ENCODE measurements around the gene LRRK1. TPM values are rescaled to one million over a fixed set of nuclear protein-coding genes. Genes with fewer than 3 reads are reported as not detected.
A peak's percentile ranks its signal among the peaks of the same experiment; 100 is the strongest.

The LRRK1 gene
- total and polyA plus RNA-seq, 2 donors (not counting 1 experiment from before 2014, with no cell fraction given), result 19.8 to 53.0 TPM

DNA sequence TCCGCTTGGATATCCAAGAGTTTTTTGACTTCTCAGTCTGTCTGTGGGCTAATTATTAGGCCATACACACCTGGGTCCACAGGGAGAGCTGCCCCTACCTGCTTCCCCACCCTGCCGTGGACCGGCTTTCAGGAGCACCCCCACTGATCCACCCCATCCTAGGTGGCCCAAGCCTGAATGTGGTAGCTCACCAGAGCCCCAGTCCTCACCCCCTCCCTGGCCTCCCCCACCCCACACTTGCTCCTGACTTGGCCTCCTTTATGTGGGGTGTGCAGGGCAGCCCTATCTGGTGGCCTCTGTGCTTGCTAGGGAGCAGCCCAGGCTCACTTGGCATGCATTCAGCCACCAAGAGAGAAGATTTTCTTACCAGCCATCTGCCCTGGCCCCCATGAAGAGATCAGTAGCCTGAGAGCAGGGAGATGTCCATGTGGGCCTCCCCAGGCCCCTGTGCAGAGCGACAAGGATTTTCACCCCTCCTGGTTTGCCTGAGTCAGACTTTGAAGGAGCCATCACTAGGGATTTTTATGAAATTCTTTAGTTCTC, 11.2 kb downstream of the LRRK1 start:
- Histone ChIP-seq H3K4me3 (ENCODE audit: control extremely low read depth in 1 of 5, extremely low read depth in 1 of 5, insufficient read depth in 1 of 5, low read depth in 2 of 5, low read length in 4 of 5) (no peak overlapping the region), H3K4me1 (ENCODE audit: control insufficient read depth in 2 of 2, insufficient read depth in 2 of 2, low read length in 2 of 2) (peaks cover 64 to 80% of the 10 kb centered on the region in 2 donors), H3K79me2 (ENCODE audit: control insufficient read depth, insufficient read depth, low read length) (peaks cover 29% of the 10 kb centered on the region), H3K27ac (ENCODE audit: low read length in 2 of 2) (no peak overlapping the region), H3K27me3 (replicated peaks in 1 of 4; ENCODE audit: control extremely low read depth in 1 of 4, control insufficient read depth in 3 of 4, insufficient read depth in 4 of 4, low read length in 3 of 4) (no peaks in the 10 kb centered on the region), H3K36me3 (replicated peaks in 1 of 2; ENCODE audit: control extremely low read depth in 1 of 2, control insufficient read depth in 1 of 2, extremely low read depth in 1 of 2, insufficient read depth in 2 of 2, low read length in 1 of 2) (peaks cover 0 to 19% of the 10 kb centered on the region in 2 experiments), H3K4me2 (replicated peaks; ENCODE audit: low read depth, low read length, poor library complexity, severe bottlenecking) (no peak overlapping the region), H2AFZ (ENCODE audit: insufficient read depth, low read depth, low read length, poor library complexity, severe bottlenecking) (no peak overlapping the region), H4K20me1 (ENCODE audit: control insufficient read depth, insufficient read depth, low read length, poor library complexity, severe bottlenecking) (peaks cover 19% of the 10 kb centered on the region), H3K9ac (ENCODE audit: low read length) (no peak overlapping the region), H3K9me3 (ENCODE audit: control extremely low read depth in 1 of 3, control insufficient read depth in 2 of 3, insufficient read depth in 1 of 3, low read length in 2 of 3) (no peaks in the 10 kb centered on the region)
- ChIA-PET POLR2A (interaction anchor here (0.9 kb wide), 1 partner anchor 11 kb away, joined by 3 read pairs; no protein-coding TSS in a partner anchor), CTCF (interaction anchor here (0.8 to 6.5 kb wide), 6 partner anchors 9 to 78 kb away, joined by 3 to 72 read pairs (median 4); no protein-coding TSS in a partner anchor)
- DNase-seq (no peak), ATAC-seq (ENCODE audit: low read depth) (no peak)
- TF ChIP-seq EZH2 (IDR thresholded peaks at IDR 0.05; ENCODE audit: borderline replicate concordance, insufficient read depth, low read depth, low read length, poor library complexity, severe bottlenecking), result no peak
- TF ChIP-seq, protein P1, sequence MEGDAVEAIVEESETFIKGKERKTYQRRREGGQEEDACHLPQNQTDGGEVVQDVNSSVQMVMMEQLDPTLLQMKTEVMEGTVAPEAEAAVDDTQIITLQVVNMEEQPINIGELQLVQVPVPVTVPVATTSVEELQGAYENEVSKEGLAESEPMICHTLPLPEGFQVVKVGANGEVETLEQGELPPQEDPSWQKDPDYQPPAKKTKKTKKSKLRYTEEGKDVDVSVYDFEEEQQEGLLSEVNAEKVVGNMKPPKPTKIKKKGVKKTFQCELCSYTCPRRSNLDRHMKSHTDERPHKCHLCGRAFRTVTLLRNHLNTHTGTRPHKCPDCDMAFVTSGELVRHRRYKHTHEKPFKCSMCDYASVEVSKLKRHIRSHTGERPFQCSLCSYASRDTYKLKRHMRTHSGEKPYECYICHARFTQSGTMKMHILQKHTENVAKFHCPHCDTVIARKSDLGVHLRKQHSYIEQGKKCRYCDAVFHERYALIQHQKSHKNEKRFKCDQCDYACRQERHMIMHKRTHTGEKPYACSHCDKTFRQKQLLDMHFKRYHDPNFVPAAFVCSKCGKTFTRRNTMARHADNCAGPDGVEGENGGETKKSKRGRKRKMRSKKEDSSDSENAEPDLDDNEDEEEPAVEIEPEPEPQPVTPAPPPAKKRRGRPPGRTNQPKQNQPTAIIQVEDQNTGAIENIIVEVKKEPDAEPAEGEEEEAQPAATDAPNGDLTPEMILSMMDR (IDR thresholded peaks at IDR 0.05), result no peak
- no peaks in the 10 kb centered on the region for H3K27me3 Mint-ChIP-seq
- intact Hi-C loops (cut with micrococcal nuclease), result no loop called here
- peaks cover 81% of the 10 kb centered on the region for H3K4me1 Mint-ChIP-seq
- WGBS (ENCODE audit: insufficient coverage), result 80% methylated on average over 3 of the region's 4 CpGs
- no peak overlapping the region for H3K27ac Mint-ChIP-seq
- no peaks in the 10 kb centered on the region for H3K9me3 Mint-ChIP-seq (ENCODE audit: insufficient read depth)
- H3K4me3 Mint-ChIP-seq, result no peak overlapping the region

DNA sequence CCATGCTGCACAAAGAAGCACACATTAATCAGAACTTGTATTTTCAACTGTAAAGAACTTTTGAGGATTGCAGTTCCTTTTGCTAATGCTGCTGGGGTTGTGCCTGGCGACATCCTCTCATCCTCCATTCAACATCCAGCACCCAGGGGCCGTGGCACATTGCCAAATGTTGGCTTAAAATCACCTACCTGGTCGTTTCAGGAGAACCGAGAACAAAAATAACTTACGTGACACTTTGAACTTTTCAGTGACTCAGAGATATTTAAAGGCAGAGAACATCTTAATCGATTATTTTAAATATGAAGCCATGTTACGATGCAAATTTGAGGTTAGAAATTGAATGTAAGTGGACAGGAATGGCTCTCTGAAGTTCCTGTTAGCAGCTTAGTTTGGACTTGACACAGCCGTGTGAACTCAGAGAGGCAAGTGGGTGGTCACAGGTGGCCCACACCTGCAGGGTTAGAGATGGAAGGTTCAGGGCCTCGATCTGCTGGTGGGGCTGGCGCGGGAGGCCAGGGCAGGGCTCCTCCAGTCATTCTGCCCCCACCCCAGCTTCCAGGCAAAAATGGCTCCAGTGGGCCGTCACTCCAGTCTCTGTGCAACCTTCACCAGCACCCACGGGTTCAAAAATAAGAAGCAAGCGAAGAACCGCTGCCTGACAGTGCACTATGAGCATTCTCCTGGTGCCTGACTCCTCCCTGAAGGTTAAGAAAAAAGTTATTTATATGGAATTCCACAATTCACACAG, 12.2 kb downstream of the LRRK1 start:
- Mint-ChIP-seq H3K9me3 (ENCODE audit: insufficient read depth) (no peaks in the 10 kb centered on the region), H3K27me3 (no peaks in the 10 kb centered on the region), H3K4me1 (peaks cover 79% of the 10 kb centered on the region), H3K27ac (peak overlapping the region; percentile 56), H3K4me3 (peak overlapping the region; percentile 26)
- intact Hi-C loops (cut with micrococcal nuclease), result no loop called here
- CTCF ChIA-PET, result interaction anchor here (0.8 to 6.5 kb wide), 4 partner anchors 10 to 77 kb away, joined by 3 to 72 read pairs (median 4); partner anchors contain the start of gene LRRK1
- no peaks in the 10 kb centered on the region for H3K9me3 ChIP-seq (ENCODE audit: control extremely low read depth in 1 of 3, control insufficient read depth in 2 of 3, insufficient read depth in 1 of 3, low read length in 2 of 3)
- ATAC-seq (ENCODE audit: low read depth) (no peak), DNase-seq (no peak)
- peak overlapping the region; percentile 11 for H3K4me2 ChIP-seq (replicated peaks; ENCODE audit: low read depth, low read length, poor library complexity, severe bottlenecking)
- 49% methylated on average over 7 of the region's 15 CpGs for WGBS (ENCODE audit: insufficient coverage)
- no peaks in the 10 kb centered on the region for H3K27me3 ChIP-seq (replicated peaks in 1 of 4; ENCODE audit: control extremely low read depth in 1 of 4, control insufficient read depth in 3 of 4, insufficient read depth in 4 of 4, low read length in 3 of 4)
- peaks cover 29% of the 10 kb centered on the region for H3K79me2 ChIP-seq (ENCODE audit: control insufficient read depth, insufficient read depth, low read length)
- no peak overlapping the region for H3K27ac ChIP-seq (ENCODE audit: low read length in 2 of 2)
- H4K20me1 ChIP-seq (ENCODE audit: control insufficient read depth, insufficient read depth, low read length, poor library complexity, severe bottlenecking), result peaks cover 21% of the 10 kb centered on the region
- H3K9ac ChIP-seq (ENCODE audit: low read length), result no peak overlapping the region
- TF ChIP-seq, protein P1 (IDR thresholded peaks at IDR 0.05), result no peak
- no peak for TF ChIP-seq EZH2 (IDR thresholded peaks at IDR 0.05; ENCODE audit: borderline replicate concordance, insufficient read depth, low read depth, low read length, poor library complexity, severe bottlenecking)
- peaks cover 60 to 75% of the 10 kb centered on the region in 2 donors for H3K4me1 ChIP-seq (ENCODE audit: control insufficient read depth in 2 of 2, insufficient read depth in 2 of 2, low read length in 2 of 2)
- H3K4me3 ChIP-seq (ENCODE audit: control extremely low read depth in 1 of 5, extremely low read depth in 1 of 5, insufficient read depth in 1 of 5, low read depth in 2 of 5, low read length in 4 of 5), result no peak overlapping the region
- no peak overlapping the region for H2AFZ ChIP-seq (ENCODE audit: insufficient read depth, low read depth, low read length, poor library complexity, severe bottlenecking)
- POLR2A ChIA-PET, result no interaction called here
- peaks cover 0 to 12% of the 10 kb centered on the region in 2 experiments for H3K36me3 ChIP-seq (replicated peaks in 1 of 2; ENCODE audit: control extremely low read depth in 1 of 2, control insufficient read depth in 1 of 2, extremely low read depth in 1 of 2, insufficient read depth in 2 of 2, low read length in 1 of 2)
